HL-60 (cell line): ENCODE results near the gene WDFY4.

Experiments
- DNase-seq, 2 experiments: peaks; one replicate each; pipeline ENCODE4 v3.0.0-alpha.2; 2010 to 2020; ENCODE audit warnings: low read depth in 1 of 2, low spot score in 1 of 2
- H3K27ac ChIP-seq: fragments of 250-450 bp; sonication (Bioruptor Pico); replicated peaks from 2 replicates; pipeline ENCODE4 v1.5.1; 2020; ENCODE audit warnings: mild to moderate bottlenecking, moderate library complexity
- H3K27me3 ChIP-seq: fragments of 250-450 bp; sonication (Bioruptor Pico); 2 replicates; pipeline ENCODE4 v1.5.1; 2021; ENCODE audit warnings: mild to moderate bottlenecking, moderate library complexity; ENCODE audit not compliant: insufficient read depth, poor library complexity, severe bottlenecking
- H3K4me3 ChIP-seq: replicated peaks from 2 replicates; pipeline ENCODE4 v1.5.1; 2011; ENCODE audit warnings: mild to moderate bottlenecking, control low read depth, low read length; ENCODE audit not compliant: insufficient read depth
- GABPA ChIP-seq: IDR thresholded peaks from 2 replicates; pipeline ENCODE4 v1.6.1; 2012; ENCODE audit warnings: low read depth
- POLR2AphosphoS5 ChIP-seq: IDR thresholded peaks from 2 replicates; pipeline ENCODE4 v1.6.1; 2012; ENCODE audit warnings: low read depth
- SPI1 ChIP-seq: IDR thresholded peaks from 2 replicates; pipeline ENCODE4 v1.6.1; 2012; ENCODE audit warnings: low read depth, mild to moderate bottlenecking, borderline replicate concordance
- TF ChIP-seq, protein P1 (sequence below): IDR thresholded peaks from one replicate; pipeline ENCODE4 v1.5.1; 2011; ENCODE audit warnings: low read length, control low read depth, inconsistent platforms; ENCODE audit not compliant: insufficient read depth
- TF ChIP-seq, protein P2 (sequence below): IDR thresholded peaks from 2 replicates; pipeline ENCODE4 v1.6.1; 2012; ENCODE audit warnings: low read depth; ENCODE audit not compliant: insufficient replicate concordance

WDFY4 gene

DNA sequence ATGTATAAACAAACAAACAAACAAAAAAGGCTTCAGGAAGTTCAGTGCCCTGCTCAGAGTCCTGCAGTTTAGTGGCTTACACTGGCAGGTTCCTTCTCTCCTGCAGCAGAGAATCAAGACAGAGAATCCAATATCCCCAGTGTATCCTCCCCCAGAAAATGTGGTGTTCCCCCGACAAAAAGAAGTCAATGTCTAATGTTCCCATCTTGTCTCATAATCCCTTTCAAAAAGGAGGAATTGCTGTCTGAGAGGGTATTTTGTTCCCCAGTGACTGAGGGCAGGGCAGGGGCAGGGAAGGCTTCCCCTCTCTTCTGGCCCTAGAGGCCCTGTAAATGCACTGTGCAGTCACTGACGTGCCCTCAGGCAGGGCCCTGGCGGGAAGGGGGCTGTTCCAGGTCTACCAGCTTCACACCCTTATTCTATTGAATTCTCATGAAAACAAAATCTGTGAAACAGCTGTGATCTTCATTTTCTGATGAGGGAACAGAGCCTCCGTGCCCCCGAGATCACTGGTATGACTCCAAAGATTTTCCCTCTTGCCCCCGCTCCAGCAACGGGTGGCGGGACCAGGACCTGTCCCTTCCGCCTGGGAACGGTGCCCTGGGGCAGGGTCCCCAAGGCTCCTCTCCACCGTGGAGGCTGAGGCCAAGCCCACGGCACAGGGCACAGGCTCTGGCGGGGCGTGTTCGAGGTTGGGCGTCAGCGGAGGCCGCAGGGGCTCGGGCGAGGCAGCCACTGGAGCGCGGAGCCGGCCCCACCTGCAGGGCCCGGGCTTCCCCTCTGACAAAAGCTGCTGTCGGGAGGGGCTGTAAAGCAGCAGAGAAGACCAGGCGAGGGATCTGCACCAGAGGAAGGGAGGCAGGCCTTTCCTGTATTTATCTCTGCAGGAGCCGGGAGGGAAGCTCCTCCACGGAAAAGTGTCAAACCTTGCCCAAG is 13.4 kb upstream of the WDFY4 start:
- Histone ChIP-seq H3K4me3 (no peak overlapping the region), H3K27ac (no peak overlapping the region), H3K27me3 (no peaks in the 10 kb centered on the region)
- TF ChIP-seq, protein P1, sequence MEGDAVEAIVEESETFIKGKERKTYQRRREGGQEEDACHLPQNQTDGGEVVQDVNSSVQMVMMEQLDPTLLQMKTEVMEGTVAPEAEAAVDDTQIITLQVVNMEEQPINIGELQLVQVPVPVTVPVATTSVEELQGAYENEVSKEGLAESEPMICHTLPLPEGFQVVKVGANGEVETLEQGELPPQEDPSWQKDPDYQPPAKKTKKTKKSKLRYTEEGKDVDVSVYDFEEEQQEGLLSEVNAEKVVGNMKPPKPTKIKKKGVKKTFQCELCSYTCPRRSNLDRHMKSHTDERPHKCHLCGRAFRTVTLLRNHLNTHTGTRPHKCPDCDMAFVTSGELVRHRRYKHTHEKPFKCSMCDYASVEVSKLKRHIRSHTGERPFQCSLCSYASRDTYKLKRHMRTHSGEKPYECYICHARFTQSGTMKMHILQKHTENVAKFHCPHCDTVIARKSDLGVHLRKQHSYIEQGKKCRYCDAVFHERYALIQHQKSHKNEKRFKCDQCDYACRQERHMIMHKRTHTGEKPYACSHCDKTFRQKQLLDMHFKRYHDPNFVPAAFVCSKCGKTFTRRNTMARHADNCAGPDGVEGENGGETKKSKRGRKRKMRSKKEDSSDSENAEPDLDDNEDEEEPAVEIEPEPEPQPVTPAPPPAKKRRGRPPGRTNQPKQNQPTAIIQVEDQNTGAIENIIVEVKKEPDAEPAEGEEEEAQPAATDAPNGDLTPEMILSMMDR = no peak
- TF ChIP-seq, protein P2, sequence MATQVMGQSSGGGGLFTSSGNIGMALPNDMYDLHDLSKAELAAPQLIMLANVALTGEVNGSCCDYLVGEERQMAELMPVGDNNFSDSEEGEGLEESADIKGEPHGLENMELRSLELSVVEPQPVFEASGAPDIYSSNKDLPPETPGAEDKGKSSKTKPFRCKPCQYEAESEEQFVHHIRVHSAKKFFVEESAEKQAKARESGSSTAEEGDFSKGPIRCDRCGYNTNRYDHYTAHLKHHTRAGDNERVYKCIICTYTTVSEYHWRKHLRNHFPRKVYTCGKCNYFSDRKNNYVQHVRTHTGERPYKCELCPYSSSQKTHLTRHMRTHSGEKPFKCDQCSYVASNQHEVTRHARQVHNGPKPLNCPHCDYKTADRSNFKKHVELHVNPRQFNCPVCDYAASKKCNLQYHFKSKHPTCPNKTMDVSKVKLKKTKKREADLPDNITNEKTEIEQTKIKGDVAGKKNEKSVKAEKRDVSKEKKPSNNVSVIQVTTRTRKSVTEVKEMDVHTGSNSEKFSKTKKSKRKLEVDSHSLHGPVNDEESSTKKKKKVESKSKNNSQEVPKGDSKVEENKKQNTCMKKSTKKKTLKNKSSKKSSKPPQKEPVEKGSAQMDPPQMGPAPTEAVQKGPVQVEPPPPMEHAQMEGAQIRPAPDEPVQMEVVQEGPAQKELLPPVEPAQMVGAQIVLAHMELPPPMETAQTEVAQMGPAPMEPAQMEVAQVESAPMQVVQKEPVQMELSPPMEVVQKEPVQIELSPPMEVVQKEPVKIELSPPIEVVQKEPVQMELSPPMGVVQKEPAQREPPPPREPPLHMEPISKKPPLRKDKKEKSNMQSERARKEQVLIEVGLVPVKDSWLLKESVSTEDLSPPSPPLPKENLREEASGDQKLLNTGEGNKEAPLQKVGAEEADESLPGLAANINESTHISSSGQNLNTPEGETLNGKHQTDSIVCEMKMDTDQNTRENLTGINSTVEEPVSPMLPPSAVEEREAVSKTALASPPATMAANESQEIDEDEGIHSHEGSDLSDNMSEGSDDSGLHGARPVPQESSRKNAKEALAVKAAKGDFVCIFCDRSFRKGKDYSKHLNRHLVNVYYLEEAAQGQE = no peak
- no peak for TF ChIP-seq SPI1
- TF ChIP-seq GABPA = no peak
- no peak for TF ChIP-seq POLR2AphosphoS5
- no peak for DNase-seq

DNA sequence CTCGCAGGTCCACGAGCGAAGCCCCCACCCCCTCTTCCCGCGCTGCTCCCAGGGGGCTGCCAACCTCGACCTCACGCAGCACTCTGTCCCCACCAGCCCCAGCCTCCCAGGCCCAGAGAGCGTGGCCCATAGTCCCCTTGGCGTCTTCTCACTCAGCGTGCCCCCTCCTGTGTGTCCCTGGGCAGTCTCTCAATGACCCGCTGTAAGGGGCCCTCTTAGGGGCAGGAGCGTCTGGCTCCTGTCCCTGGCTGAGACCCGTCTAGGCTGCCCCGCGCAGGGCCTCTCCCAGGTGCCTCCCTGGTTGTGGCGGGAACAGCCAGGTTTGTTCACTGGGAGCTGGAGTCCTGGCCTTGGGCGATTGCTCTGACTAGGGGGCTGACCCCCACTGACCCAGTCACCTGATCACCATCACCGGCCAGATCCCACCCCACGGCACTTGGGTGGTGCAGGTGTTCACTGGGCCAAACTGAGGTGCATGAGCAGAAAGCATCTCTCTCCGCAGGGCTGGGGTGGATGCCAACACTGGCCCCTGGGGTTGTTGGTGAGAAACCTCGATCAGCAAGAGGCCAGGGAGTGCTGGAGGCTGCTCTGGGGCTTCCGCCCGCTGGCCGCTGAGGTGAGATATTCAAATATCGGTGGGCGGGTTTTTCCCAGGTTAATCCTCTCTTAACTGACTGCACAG is 12.6 kb upstream of the WDFY4 start:
- Histone ChIP-seq H3K27ac (no peak overlapping the region), H3K27me3 (no peaks in the 10 kb centered on the region), H3K4me3 (no peak overlapping the region)
- no peak for DNase-seq
- TF ChIP-seq, protein P1 = no peak
- TF ChIP-seq, protein P2 = no peak
- TF ChIP-seq GABPA (no peak), SPI1 (no peak), POLR2AphosphoS5 (no peak)

DNA sequence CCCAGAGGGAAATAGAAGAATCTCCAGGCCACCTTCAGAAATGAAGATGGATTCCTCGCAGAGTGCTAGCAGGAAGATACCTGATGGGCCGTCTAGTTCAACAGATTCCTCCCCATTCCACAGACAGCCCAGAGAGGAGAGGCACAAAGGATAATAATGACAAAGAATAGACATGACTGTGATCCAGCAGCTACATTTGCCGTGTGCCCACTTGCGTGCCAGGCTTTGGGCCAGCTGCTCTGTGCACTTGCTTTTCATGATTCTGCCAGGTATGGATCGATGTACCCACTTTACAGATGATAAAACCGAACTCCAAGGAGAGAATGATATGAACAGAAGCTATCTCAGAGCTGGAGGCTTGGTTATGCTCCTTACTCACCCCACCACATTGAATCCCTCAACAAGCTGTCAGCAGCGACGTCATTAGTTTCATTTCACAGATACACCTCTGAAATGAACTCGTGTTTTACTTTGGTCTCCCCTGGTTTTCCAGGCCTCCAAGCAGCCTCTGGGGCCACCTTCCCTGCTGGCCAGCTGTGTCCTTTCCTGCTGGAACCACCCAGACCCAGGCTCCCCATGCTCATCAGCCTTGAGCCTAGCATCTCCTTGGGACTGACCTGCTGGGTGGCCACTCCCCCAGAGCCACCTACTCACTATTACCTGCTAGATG is 11.9 kb upstream of the WDFY4 start:
- Histone ChIP-seq H3K27me3 (no peaks in the 10 kb centered on the region), H3K27ac (no peak overlapping the region), H3K4me3 (no peak overlapping the region)
- DNase-seq = no peak
- TF ChIP-seq, protein P1 = no peak
- TF ChIP-seq, protein P2 = no peak
- TF ChIP-seq GABPA = no peak
- no peak for TF ChIP-seq POLR2AphosphoS5
